Adrenal gland (tissue), 12 donors: ENCODE measurements around the gene MMP24OS. TPM values are rescaled to one million over a fixed set of nuclear protein-coding genes. Genes with fewer than 3 reads are reported as not detected.

ENCODE experiments used
- DNase-seq, 7 donors: peaks; one replicate each; pipeline ENCODE4 v3.0.0-alpha.2; 2019 to 2020
- H3K27ac ChIP-seq, 5 donors: fragments of 200-600 bp; sonication (generic) in 4 of 5; 1 replicate in 3 of 5; 2 replicates in 2 of 5; pipeline versions ENCODE4 v1.5.1 to v1.8.0; 2016 to 2020; ENCODE audit warnings: mild to moderate bottlenecking in 1 of 5
- H3K27me3 ChIP-seq: fragments of 200-600 bp; 2 replicates; pipeline ENCODE4 v1.8.0; 2021
- H3K36me3 ChIP-seq, 2 donors: fragments of 200-600 bp; replicated peaks in 1 of 2; 1 replicate in 1 of 2; 2 replicates in 1 of 2; pipeline versions ENCODE4 v1.5.1 to v1.8.0; 2018 to 2022
- H3K4me1 ChIP-seq, 2 donors: fragments of 200-600 bp; replicated peaks in 1 of 2; 1 replicate in 1 of 2; 2 replicates in 1 of 2; pipeline versions ENCODE4 v1.5.1 to v1.8.0; 2018 to 2021
- H3K4me3 ChIP-seq, 4 donors: fragments of 200-600 bp; sonication (generic) in 3 of 4; one replicate each; pipeline ENCODE4 v1.5.1; 2016 to 2018
- H3K9me3 ChIP-seq, 3 donors: fragments of 200-600 bp; sonication (generic) in 1 of 3; replicated peaks in 1 of 3; 1 replicate in 2 of 3; 2 replicates in 1 of 3; pipeline versions ENCODE4 v1.5.1 to v1.8.0; 2016 to 2021
- CTCF ChIP-seq, 6 experiments: fragments of 450-650 bp in 4 of 6; fragments of 200-600 bp in 2 of 6; sonication (generic) in 1 of 6; IDR thresholded peaks; 1 replicate in 5 of 6; 2 replicates in 1 of 6; pipeline versions ENCODE4 v1.5.1 to v1.8.0; 2016 to 2021; ENCODE audit warnings: antibody characterized with exemption in 6 of 6, mild to moderate bottlenecking in 2 of 6, moderate library complexity in 1 of 6
- POLR2A ChIP-seq, 2 donors: fragments of 450-650 bp; IDR thresholded peaks; one replicate each; pipeline ENCODE4 v1.6.1; 2017; ENCODE audit warnings: antibody characterized with exemption in 2 of 2, mild to moderate bottlenecking in 2 of 2, moderate library complexity in 1 of 2
- WGBS, 4 donors: extraction: QIAGEN DNeasy Blood & Tissue Kit in 2 of 4; methylation state at CpG; one replicate each; pipeline versions ENCODE4 v1.1.5 to v1.1.7; 2013 to 2017; 5-methylcytosine and 5-hydroxymethylcytosine counted together
- intact Hi-C, 2 donors: fragments of 100-400 bp; cut with DNase I; formaldehyde crosslinking; loops; one replicate each; pipeline versions ENCODE4 v1.14.1 to v1.15.0; 2022 to 2023
- polyA plus RNA-seq, 3 donors: library from polyadenylated mRNA; stranded (reverse); fragments of 200-250 nt in 2 of 3; fragments of 350-450 nt in 1 of 3; fragmentation: Illumina TruSeq in 1 of 3; extraction: RNeasy Lipid Tissue Mini Kit (QIAGEN cat#74804) in 1 of 3; gene quantifications; one replicate each; pipeline ENCODE4 v1.2.3, GENCODE V29; 2013 to 2014
- total RNA-seq, 9 donors: library from RNA; depleted of rRNA in 4 of 9; stranded (reverse); fragments of >200 nt in 4 of 9; fragments of 120-200 nt in 1 of 9; fragmentation: NEBNext Ultra II Directional in 1 of 9; extraction: Animal tissue kit (Norgen Biotek cat#: 25700) in 1 of 9; gene quantifications; one replicate each; pipeline versions ENCODE4 v1.1.0 to v1.2.4, GENCODE V29; 2013 to 2023
- donor health status: healthy with polysubstance abuse.
- donor health status: Bipolar disorder and iron deficiency.
- donor health status: DM: yes; HTN: yes; CAD: no.
- donor health status: DM: no; HTN: no; CAD: no.
- donor health status: DM: no; HTN: no; CAD: no.
- donor health status: DM: yes; HTN: yes; CAD: no.

The MMP24OS gene
- total and polyA plus RNA-seq, 12 donors: 24.8 to 150 (median 84.4) TPM

- Histone ChIP-seq H3K36me3 (no peaks in the 10 kb centered on the region), H3K9me3 (no peaks in the 10 kb centered on the region), H3K27ac (no peak within 1 kb of the TSS), H3K4me1 (no peaks in the 10 kb centered on the region), H3K4me3 (no peak within 1 kb of the TSS), H3K27me3 (no peaks in the 10 kb centered on the region)
- TF ChIP-seq POLR2A (IDR thresholded peaks at IDR 0.05): no peak
- no peak for DNase-seq
- 76 to 90% (median 87%) methylated on average over 4 to 40 of the region's 40 CpGs for WGBS, 4 donors
- intact Hi-C loops: no loop called here
These were observed 14.0 kb upstream of the MMP24OS start, which contains the start of gene FAM83C for GRCh38 chr20:35291654-35292503. FAM83C (minus strand) TSS chr20:35292425; CDS start chr20:35292304, 121 bp downstream.

- no peaks in the 10 kb centered on the region for H3K27me3 ChIP-seq
- intact Hi-C loops: no loop called here
- no peaks in the 10 kb centered on the region for H3K36me3 ChIP-seq
- H3K4me3 ChIP-seq: no peak overlapping the region
- no peaks in the 10 kb centered on the region for H3K4me1 ChIP-seq
- no peaks in the 10 kb centered on the region for H3K9me3 ChIP-seq
- no peak for TF ChIP-seq CTCF (IDR thresholded peaks at IDR 0.05)
- H3K27ac ChIP-seq: no peak overlapping the region
- WGBS, 4 donors: 82 to 90% (median 85%) methylated on average over 6 to 7 of the region's 7 CpGs
- no peak for DNase-seq
These were observed 13.0 kb upstream of the MMP24OS start for GRCh38 chr20:35290887-35291417.

GRCh38 chr20:35290186-35290886, 12.4 kb upstream of the MMP24OS start:
- Histone ChIP-seq H3K4me1 (peaks cover 0 to 2% of the 10 kb centered on the region in 2 donors), H3K27ac (no peak overlapping the region), H3K9me3 (no peaks in the 10 kb centered on the region), H3K27me3 (no peaks in the 10 kb centered on the region), H3K36me3 (no peaks in the 10 kb centered on the region), H3K4me3 (no peak overlapping the region)
- WGBS, 4 donors: 52 to 63% (median 57%) methylated on average over 6 to 7 of the region's 7 CpGs
- DNase-seq: no peak
- TF ChIP-seq POLR2A (IDR thresholded peaks at IDR 0.05): no peak
- TF ChIP-seq CTCF (IDR thresholded peaks at IDR 0.05): no peak
- intact Hi-C loops: no loop called here

GRCh38 chr20:35288325-35289060, 10.6 kb upstream of the MMP24OS start:
- TF ChIP-seq CTCF (IDR thresholded peaks at IDR 0.05) (no peak), POLR2A (IDR thresholded peaks at IDR 0.05) (no peak)
- Histone ChIP-seq H3K4me3 (no peak overlapping the region), H3K9me3 (no peaks in the 10 kb centered on the region), H3K27ac (no peak overlapping the region), H3K27me3 (no peaks in the 10 kb centered on the region), H3K36me3 (no peaks in the 10 kb centered on the region), H3K4me1 (peaks cover 8 to 14% of the 10 kb centered on the region in 2 donors)
- WGBS, 4 donors: 67 to 81% (median 73%) methylated on average over 7 to 19 of the region's 19 CpGs
- DNase-seq: no peak
- intact Hi-C loops: no loop called here
